ENCODE results near the gene RBFOX1. TPM values are rescaled to one million over a fixed set of nuclear protein-coding genes. Genes with fewer than 3 reads are reported as not detected.

Gene RBFOX1
- polyA plus RNA-seq, 1 experiment, result not detected

DNA sequence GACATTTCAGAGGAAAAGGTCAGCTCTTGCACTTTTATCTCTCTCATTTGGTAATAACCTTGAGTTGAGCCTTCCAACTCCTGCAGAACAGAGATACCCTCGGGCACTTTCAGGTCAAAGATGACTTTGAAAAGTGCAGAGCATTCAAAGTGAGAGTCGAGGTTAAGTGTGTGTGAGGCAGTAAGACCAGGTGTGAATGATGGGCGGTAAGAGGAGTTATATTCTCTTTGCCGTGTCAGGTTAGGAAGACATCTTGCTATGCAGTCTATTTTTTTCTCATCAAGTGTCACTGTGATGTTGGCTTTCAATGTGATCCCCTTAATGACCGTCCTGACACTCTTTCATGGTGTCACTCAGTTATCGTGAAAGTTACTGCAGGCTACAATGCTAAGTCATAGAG lies 248.5 kb downstream of the RBFOX1 start:
- TF ChIP-seq, protein P1, sequence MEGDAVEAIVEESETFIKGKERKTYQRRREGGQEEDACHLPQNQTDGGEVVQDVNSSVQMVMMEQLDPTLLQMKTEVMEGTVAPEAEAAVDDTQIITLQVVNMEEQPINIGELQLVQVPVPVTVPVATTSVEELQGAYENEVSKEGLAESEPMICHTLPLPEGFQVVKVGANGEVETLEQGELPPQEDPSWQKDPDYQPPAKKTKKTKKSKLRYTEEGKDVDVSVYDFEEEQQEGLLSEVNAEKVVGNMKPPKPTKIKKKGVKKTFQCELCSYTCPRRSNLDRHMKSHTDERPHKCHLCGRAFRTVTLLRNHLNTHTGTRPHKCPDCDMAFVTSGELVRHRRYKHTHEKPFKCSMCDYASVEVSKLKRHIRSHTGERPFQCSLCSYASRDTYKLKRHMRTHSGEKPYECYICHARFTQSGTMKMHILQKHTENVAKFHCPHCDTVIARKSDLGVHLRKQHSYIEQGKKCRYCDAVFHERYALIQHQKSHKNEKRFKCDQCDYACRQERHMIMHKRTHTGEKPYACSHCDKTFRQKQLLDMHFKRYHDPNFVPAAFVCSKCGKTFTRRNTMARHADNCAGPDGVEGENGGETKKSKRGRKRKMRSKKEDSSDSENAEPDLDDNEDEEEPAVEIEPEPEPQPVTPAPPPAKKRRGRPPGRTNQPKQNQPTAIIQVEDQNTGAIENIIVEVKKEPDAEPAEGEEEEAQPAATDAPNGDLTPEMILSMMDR (IDR thresholded peaks at IDR 0.05; ENCODE audit: low read depth, low read length), result no peak
- CTCF ChIA-PET, result no interaction called here
- Histone ChIP-seq H3K27me3 (ENCODE audit: control insufficient read depth, insufficient read depth, low read length) (no peaks in the 10 kb centered on the region), H3K9me3 (ENCODE audit: control insufficient read depth, insufficient read depth, low read length) (peaks cover 16% of the 10 kb centered on the region), H3K27ac (ENCODE audit: low read depth, low read length) (no peak overlapping the region), H3K4me3 (ENCODE audit: low read depth, low read length) (no peak overlapping the region)
- DNase-seq (ENCODE audit: low read depth, low spot score), result no peak
- POLR2A ChIA-PET, result no interaction called here

DNA sequence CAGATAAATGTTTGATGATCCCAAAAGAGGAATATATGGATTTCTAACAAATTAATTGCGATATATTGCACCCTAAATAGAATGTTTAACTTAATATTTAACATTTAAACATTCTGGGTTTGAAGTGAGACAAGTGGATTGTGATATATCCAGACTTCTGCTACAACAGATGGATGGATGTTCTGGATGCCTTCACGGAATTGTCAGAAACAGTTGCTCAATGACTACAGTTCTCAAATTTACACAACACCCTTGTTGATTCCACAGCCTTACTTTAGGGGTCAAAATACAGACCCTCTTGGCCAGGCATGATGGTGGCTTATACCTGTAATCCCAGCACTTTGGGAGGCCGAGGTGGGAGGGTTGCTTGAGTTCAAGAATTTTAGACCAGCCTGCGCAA lies 250.8 kb downstream of the RBFOX1 start:
- ChIA-PET POLR2A (no interaction called here), CTCF (no interaction called here)
- no peaks in the 10 kb centered on the region for H3K27me3 ChIP-seq (ENCODE audit: control insufficient read depth, insufficient read depth, low read length)
- TF ChIP-seq, protein P1 (IDR thresholded peaks at IDR 0.05; ENCODE audit: low read depth, low read length), result no peak
- H3K27ac ChIP-seq (ENCODE audit: low read depth, low read length), result no peak overlapping the region
- H3K4me3 ChIP-seq (ENCODE audit: low read depth, low read length), result no peak overlapping the region
- H3K9me3 ChIP-seq (ENCODE audit: control insufficient read depth, insufficient read depth, low read length), result peaks cover 19% of the 10 kb centered on the region
- DNase-seq (ENCODE audit: low read depth, low spot score), result no peak

DNA sequence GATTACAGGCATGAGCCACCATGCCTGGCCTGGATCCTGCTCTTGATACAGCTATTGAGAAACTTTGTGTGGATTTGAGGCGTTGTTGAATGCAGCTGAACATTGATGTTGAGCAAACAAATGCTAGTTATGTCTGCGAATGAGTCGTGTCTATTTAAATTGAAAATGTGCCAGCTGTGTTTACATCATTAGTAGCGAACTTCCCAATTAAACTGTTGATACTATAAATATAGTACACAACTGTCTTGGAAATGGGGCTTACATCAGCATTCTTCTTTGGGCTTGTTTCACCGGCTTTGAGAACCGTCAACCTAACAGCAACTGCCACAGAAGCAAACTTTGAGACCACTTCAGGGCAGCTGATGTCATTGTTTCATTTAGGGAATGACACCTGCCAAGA lies 251.9 kb downstream of the RBFOX1 start:
- CTCF ChIA-PET, result no interaction called here
- POLR2A ChIA-PET, result no interaction called here
- no peak overlapping the region for H3K27ac ChIP-seq (ENCODE audit: low read depth, low read length)

DNA sequence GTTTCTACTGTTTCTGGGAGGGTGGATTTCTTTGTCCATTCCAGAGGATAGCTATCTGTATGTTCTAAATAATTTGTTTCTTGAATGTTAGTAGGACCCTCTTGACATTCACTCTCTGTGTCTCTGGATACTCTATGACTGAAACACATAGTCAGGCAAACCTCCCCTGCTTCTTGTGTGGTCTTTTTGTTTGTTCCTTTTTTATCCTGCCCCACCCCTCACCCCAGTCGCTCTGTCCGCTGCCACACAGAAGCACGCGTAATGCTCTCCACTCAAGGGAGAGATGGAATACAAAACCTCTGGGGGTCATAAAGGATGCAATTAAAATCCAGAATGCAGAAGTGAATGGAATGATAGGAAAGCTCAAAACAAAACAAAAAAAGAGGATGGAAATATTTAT lies 253.1 kb downstream of the RBFOX1 start:
- TF ChIP-seq, protein P1 (IDR thresholded peaks at IDR 0.05; ENCODE audit: low read depth, low read length), result no peak
- H3K27ac ChIP-seq (ENCODE audit: low read depth, low read length), result no peak overlapping the region
- POLR2A ChIA-PET, result no interaction called here
- no peak overlapping the region for H3K4me3 ChIP-seq (ENCODE audit: low read depth, low read length)
- H3K9me3 ChIP-seq (ENCODE audit: control insufficient read depth, insufficient read depth, low read length), result peaks cover 19% of the 10 kb centered on the region
- H3K27me3 ChIP-seq (ENCODE audit: control insufficient read depth, insufficient read depth, low read length), result no peaks in the 10 kb centered on the region
- CTCF ChIA-PET, result no interaction called here
- DNase-seq (ENCODE audit: low read depth, low spot score), result no peak

More for the DNA sequence above, 251.9 kb downstream of the RBFOX1 start:
- Histone ChIP-seq H3K27me3 (ENCODE audit: control insufficient read depth, insufficient read depth, low read length) (no peaks in the 10 kb centered on the region), H3K4me3 (ENCODE audit: low read depth, low read length) (no peak overlapping the region), H3K9me3 (ENCODE audit: control insufficient read depth, insufficient read depth, low read length) (peaks cover 19% of the 10 kb centered on the region)
- TF ChIP-seq, protein P1 (IDR thresholded peaks at IDR 0.05; ENCODE audit: low read depth, low read length), result no peak
- DNase-seq (ENCODE audit: low read depth, low spot score), result no peak

DNA sequence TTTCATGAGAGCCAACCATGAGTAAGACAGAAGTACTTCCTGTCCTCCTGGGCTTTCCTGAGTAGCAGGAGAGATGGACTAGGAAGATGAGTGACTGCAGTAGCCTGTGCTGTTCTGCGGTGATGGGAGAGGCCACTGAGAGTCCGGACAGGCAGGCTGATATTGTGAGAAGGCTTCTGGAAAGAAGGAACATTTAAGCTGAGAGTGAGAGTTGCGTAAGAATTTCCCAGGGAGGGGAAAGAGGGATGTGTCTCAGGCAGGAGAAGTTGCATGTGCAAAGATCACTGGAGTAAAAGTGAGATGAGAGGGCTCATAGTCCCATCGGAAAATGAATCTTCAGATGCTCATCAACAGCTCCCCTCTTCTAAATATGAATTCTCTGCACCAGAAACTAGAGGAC lies 258.3 kb downstream of the RBFOX1 start:
- H3K27ac ChIP-seq (ENCODE audit: low read depth, low read length), result no peak overlapping the region
- ChIA-PET POLR2A (no interaction called here), CTCF (no interaction called here)
- H3K27me3 ChIP-seq (ENCODE audit: control insufficient read depth, insufficient read depth, low read length), result no peaks in the 10 kb centered on the region
- H3K4me3 ChIP-seq (ENCODE audit: low read depth, low read length), result no peak overlapping the region
- TF ChIP-seq, protein P1 (IDR thresholded peaks at IDR 0.05; ENCODE audit: low read depth, low read length), result no peak
- H3K9me3 ChIP-seq (ENCODE audit: control insufficient read depth, insufficient read depth, low read length), result peaks cover 33% of the 10 kb centered on the region
- DNase-seq (ENCODE audit: low read depth, low spot score), result no peak
